GM23338 (cell line): ENCODE measurements around the gene HYKK. TPM values are rescaled to one million over a fixed set of nuclear protein-coding genes. Genes with fewer than 3 reads are reported as not detected.

Experiments
- ATAC-seq: fragments of 200-7000 bp; cut with Tn5 transposase; 3 replicates; pipeline ENCODE4 v1.9.1; 2020
- DNase-seq: peaks from one replicate; pipeline ENCODE4 v3.0.0-alpha.2; 2015; ENCODE audit warnings: low spot score
- H2AFZ ChIP-seq: fragments of 200-600 bp; sonication (generic); 2 replicates; pipeline ENCODE4 v1.8.0; 2016; ENCODE audit warnings: antibody characterized with exemption, mild to moderate bottlenecking, moderate library complexity
- H3F3A ChIP-seq: fragments of 200-600 bp; sonication (generic); replicated peaks from 2 replicates; pipeline ENCODE4 v1.8.0; 2017; ENCODE audit warnings: antibody characterized with exemption, mixed run types, low read depth
- H3K27ac ChIP-seq: fragments of 200-600 bp; sonication (generic); 2 replicates; pipeline ENCODE4 v1.6.1; 2016; ENCODE audit warnings: low read depth
- H3K27me3 ChIP-seq: fragments of 200-600 bp; sonication (generic); 2 replicates; pipeline ENCODE4 v1.8.0; 2016; ENCODE audit warnings: mild to moderate bottlenecking, mixed run types, moderate library complexity; ENCODE audit not compliant: insufficient read depth
- H3K36me3 ChIP-seq: fragments of 200-600 bp; sonication (generic); 2 replicates; pipeline ENCODE4 v1.8.0; 2016; ENCODE audit warnings: mild to moderate bottlenecking; ENCODE audit not compliant: insufficient read depth
- H3K4me1 ChIP-seq: fragments of 200-600 bp; sonication (generic); 2 replicates; pipeline ENCODE4 v1.8.0; 2016; ENCODE audit warnings: mild to moderate bottlenecking, moderate library complexity; ENCODE audit not compliant: insufficient read depth
- H3K4me2 ChIP-seq: fragments of 200-600 bp; sonication (generic); 2 replicates; pipeline ENCODE4 v1.7.1; 2017; ENCODE audit warnings: mixed run types
- H3K4me3 ChIP-seq: fragments of 200-600 bp; sonication (generic); 2 replicates; pipeline ENCODE4 v1.6.1; 2016; ENCODE audit warnings: mixed run types
- H3K79me2 ChIP-seq: fragments of 200-600 bp; sonication (generic); replicated peaks from 2 replicates; pipeline ENCODE4 v1.8.0; 2017; ENCODE audit warnings: mild to moderate bottlenecking; ENCODE audit not compliant: insufficient read depth
- H3K9me2 ChIP-seq: fragments of 200-600 bp; sonication (generic); 2 replicates; pipeline ENCODE4 v1.8.0; 2017; ENCODE audit not compliant: insufficient read depth
- H4K20me1 ChIP-seq: fragments of 200-600 bp; sonication (generic); replicated peaks from 2 replicates; pipeline ENCODE4 v1.8.0; 2017; ENCODE audit warnings: mild to moderate bottlenecking; ENCODE audit not compliant: insufficient read depth
- H3K27ac Mint-ChIP-seq: 2 replicates; pipeline ENCODE4 v1.8.0; 2020; ENCODE audit warnings: inconsistent platforms, mild to moderate bottlenecking, moderate library complexity, mixed read lengths
- H3K27me3 Mint-ChIP-seq: 3 replicates; pipeline ENCODE4 v1.8.0; 2022; ENCODE audit warnings: low read depth, mild to moderate bottlenecking, moderate library complexity, mixed read lengths, inconsistent platforms; ENCODE audit not compliant: insufficient read depth, poor library complexity
- H3K36me3 Mint-ChIP-seq: 3 replicates; pipeline ENCODE4 v1.8.0; 2021; ENCODE audit warnings: low read depth, mild to moderate bottlenecking, inconsistent platforms, moderate library complexity, mixed read lengths
- H3K4me1 Mint-ChIP-seq: 3 replicates; pipeline ENCODE4 v1.8.0; 2020; ENCODE audit warnings: mild to moderate bottlenecking, inconsistent platforms, mixed read lengths
- H3K4me3 Mint-ChIP-seq: 3 replicates; pipeline ENCODE4 v1.8.0; 2021; ENCODE audit warnings: moderate library complexity, mild to moderate bottlenecking, inconsistent platforms, mixed read lengths
- H3K9me3 Mint-ChIP-seq: 3 replicates; pipeline ENCODE4 v1.8.0; 2020; ENCODE audit warnings: moderate library complexity, mild to moderate bottlenecking, inconsistent platforms, mixed read lengths
- CREB1 ChIP-seq: fragments of 250-450 bp; sonication (Bioruptor Pico); IDR thresholded peaks from 2 replicates; pipeline ENCODE4 v1.5.0; 2020; ENCODE audit warnings: low read depth, mild to moderate bottlenecking, moderate library complexity
- EZH2 ChIP-seq: fragments of 200-600 bp; sonication (generic); IDR thresholded peaks from one replicate; pipeline ENCODE4 v1.8.0; 2017; ENCODE audit warnings: antibody characterized with exemption, mild to moderate bottlenecking, low read depth; ENCODE audit not compliant: unreplicated experiment
- EZH2phosphoT487 ChIP-seq: fragments of 200-600 bp; sonication (generic); IDR thresholded peaks from one replicate; pipeline ENCODE4 v1.8.1; 2018; ENCODE audit warnings: antibody characterized with exemption; ENCODE audit not compliant: unreplicated experiment
- JUNB ChIP-seq: IDR thresholded peaks from one replicate; pipeline ENCODE4 v1.6.1; 2016; ENCODE audit warnings: antibody characterized with exemption; ENCODE audit not compliant: unreplicated experiment
- NANOG ChIP-seq: IDR thresholded peaks from 2 replicates; pipeline ENCODE4 v1.6.1; 2016; ENCODE audit warnings: antibody characterized with exemption, borderline replicate concordance
- POLR2AphosphoS5 ChIP-seq: IDR thresholded peaks from 2 replicates; pipeline ENCODE4 v1.6.1; 2016; ENCODE audit warnings: antibody characterized with exemption, low read depth
- STAT1 ChIP-seq: IDR thresholded peaks from one replicate; pipeline ENCODE4 v1.6.1; 2016; ENCODE audit warnings: antibody characterized with exemption; ENCODE audit not compliant: unreplicated experiment
- ZNF114 ChIP-seq: fragments of 250-450 bp; sonication (Bioruptor Pico); IDR thresholded peaks from 2 replicates; pipeline ENCODE4 v1.5.0; 2020; ENCODE audit warnings: mild to moderate bottlenecking, moderate library complexity
- ZNF331 ChIP-seq: fragments of 250-450 bp; sonication (Bioruptor Pico); IDR thresholded peaks from 2 replicates; pipeline ENCODE4 v1.5.0; 2020; ENCODE audit warnings: low read depth, mild to moderate bottlenecking, moderate library complexity
- polyA plus RNA-seq: library from polyadenylated mRNA; unstranded; fragments of >200 nt; fragmentation: Nextera tagmentation; extraction: Ambion mirVana; gene quantifications from 2 replicates; pipeline ENCODE4 v1.2.1, GENCODE V29; 2016
- total RNA-seq: library from RNA; depleted of rRNA; stranded (reverse); fragments of >200 nt; shearing (Covaris generic); gene quantifications from 2 replicates; pipeline ENCODE4 v1.2.3, GENCODE V29; 2014
- TF ChIP-seq, protein P1 (sequence below), 2 experiments: fragments of 200-600 bp in 1 of 2; sonication (generic) in 1 of 2; conservative IDR thresholded peaks; 2 replicates each; pipeline versions ENCODE4 v1.5.1 to v1.6.1; 2016 to 2017; ENCODE audit warnings: antibody characterized with exemption in 2 of 2, low read depth in 2 of 2, mild to moderate bottlenecking in 2 of 2, moderate library complexity in 1 of 2
- TF ChIP-seq, protein P2 (sequence below): IDR thresholded peaks from 2 replicates; pipeline ENCODE4 v1.6.1; 2016; ENCODE audit warnings: antibody characterized with exemption
- TF ChIP-seq, protein P3 (sequence below): IDR thresholded peaks from one replicate; pipeline ENCODE4 v1.6.1; 2018; ENCODE audit warnings: antibody characterized with exemption; ENCODE audit not compliant: unreplicated experiment
- TF ChIP-seq, protein P4 (sequence below): fragments of 250-450 bp; sonication (Bioruptor Pico); IDR thresholded peaks from 2 replicates; pipeline ENCODE4 v1.5.0; 2020; ENCODE audit warnings: mild to moderate bottlenecking, moderate library complexity

Gene HYKK
- total and polyA plus RNA-seq, 2 experiments from 2014 or later, result 2.9 to 5.5 TPM

DNA sequence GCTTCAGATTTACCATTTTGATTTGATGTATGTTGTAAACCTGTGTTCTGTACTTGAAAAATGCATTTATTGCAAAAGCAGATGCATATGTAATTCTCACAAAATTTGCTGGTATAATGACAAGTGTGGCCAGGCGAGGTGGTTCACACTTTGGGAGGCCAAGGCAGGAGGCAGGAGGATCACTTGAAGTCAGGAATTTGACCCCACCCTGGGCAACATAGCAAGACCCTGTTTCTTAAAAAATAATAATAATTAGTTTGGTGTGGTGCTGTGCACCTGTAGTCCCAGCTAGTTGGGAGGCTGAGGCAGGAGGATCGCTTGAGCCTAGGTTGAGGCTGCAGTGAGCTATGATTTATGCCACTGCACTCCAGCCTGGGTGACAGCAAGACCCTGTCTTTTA, 4.7 kb upstream of the HYKK start:
- Mint-ChIP-seq H3K36me3 (peaks cover 48% of the 10 kb centered on the region), H3K9me3 (peaks cover 23% of the 10 kb centered on the region), H3K27me3 (peaks cover 7% of the 10 kb centered on the region), H3K27ac (no peak overlapping the region), H3K4me3 (no peak overlapping the region), H3K4me1 (peaks cover 2% of the 10 kb centered on the region; the same call in 1 of the 3 replicates)
- Histone ChIP-seq H2AFZ (no peak overlapping the region), H3K27ac (no peak overlapping the region), H3K9me2 (0 out of 2 replicates have a peak, but pooled peaks cover 4% of the 10 kb centered on the region), H3F3A (peaks cover 6% of the 10 kb centered on the region; the same call in 1 of the 2 replicates), H3K4me3 (no peak overlapping the region), H3K27me3 (0 out of 2 replicates have a peak, but pooled peaks cover 2% of the 10 kb centered on the region), H3K79me2 (no peaks in the 10 kb centered on the region), H3K36me3 (peaks cover 12% of the 10 kb centered on the region; the same call in 1 of the 2 replicates), H3K4me1 (no peaks in the 10 kb centered on the region), H3K4me2 (no peak overlapping the region), H4K20me1 (no peaks in the 10 kb centered on the region)
- TF ChIP-seq JUNB (no peak), ZNF331 (CRISPR knock-in tag) (no peak), EZH2 (no peak), STAT1 (no peak), EZH2phosphoT487 (no peak), ZNF114 (CRISPR knock-in tag) (no peak), CREB1 (CRISPR knock-in tag) (no peak), NANOG (no peak), POLR2AphosphoS5 (no peak)
- TF ChIP-seq, protein P1, sequence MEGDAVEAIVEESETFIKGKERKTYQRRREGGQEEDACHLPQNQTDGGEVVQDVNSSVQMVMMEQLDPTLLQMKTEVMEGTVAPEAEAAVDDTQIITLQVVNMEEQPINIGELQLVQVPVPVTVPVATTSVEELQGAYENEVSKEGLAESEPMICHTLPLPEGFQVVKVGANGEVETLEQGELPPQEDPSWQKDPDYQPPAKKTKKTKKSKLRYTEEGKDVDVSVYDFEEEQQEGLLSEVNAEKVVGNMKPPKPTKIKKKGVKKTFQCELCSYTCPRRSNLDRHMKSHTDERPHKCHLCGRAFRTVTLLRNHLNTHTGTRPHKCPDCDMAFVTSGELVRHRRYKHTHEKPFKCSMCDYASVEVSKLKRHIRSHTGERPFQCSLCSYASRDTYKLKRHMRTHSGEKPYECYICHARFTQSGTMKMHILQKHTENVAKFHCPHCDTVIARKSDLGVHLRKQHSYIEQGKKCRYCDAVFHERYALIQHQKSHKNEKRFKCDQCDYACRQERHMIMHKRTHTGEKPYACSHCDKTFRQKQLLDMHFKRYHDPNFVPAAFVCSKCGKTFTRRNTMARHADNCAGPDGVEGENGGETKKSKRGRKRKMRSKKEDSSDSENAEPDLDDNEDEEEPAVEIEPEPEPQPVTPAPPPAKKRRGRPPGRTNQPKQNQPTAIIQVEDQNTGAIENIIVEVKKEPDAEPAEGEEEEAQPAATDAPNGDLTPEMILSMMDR (conservative IDR thresholded peaks at IDR 0.05; ENCODE audit: low read depth in 2 of 2), result no peak
- TF ChIP-seq, protein P2, sequence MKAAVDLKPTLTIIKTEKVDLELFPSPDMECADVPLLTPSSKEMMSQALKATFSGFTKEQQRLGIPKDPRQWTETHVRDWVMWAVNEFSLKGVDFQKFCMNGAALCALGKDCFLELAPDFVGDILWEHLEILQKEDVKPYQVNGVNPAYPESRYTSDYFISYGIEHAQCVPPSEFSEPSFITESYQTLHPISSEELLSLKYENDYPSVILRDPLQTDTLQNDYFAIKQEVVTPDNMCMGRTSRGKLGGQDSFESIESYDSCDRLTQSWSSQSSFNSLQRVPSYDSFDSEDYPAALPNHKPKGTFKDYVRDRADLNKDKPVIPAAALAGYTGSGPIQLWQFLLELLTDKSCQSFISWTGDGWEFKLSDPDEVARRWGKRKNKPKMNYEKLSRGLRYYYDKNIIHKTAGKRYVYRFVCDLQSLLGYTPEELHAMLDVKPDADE, result no peak
- TF ChIP-seq, protein P3, sequence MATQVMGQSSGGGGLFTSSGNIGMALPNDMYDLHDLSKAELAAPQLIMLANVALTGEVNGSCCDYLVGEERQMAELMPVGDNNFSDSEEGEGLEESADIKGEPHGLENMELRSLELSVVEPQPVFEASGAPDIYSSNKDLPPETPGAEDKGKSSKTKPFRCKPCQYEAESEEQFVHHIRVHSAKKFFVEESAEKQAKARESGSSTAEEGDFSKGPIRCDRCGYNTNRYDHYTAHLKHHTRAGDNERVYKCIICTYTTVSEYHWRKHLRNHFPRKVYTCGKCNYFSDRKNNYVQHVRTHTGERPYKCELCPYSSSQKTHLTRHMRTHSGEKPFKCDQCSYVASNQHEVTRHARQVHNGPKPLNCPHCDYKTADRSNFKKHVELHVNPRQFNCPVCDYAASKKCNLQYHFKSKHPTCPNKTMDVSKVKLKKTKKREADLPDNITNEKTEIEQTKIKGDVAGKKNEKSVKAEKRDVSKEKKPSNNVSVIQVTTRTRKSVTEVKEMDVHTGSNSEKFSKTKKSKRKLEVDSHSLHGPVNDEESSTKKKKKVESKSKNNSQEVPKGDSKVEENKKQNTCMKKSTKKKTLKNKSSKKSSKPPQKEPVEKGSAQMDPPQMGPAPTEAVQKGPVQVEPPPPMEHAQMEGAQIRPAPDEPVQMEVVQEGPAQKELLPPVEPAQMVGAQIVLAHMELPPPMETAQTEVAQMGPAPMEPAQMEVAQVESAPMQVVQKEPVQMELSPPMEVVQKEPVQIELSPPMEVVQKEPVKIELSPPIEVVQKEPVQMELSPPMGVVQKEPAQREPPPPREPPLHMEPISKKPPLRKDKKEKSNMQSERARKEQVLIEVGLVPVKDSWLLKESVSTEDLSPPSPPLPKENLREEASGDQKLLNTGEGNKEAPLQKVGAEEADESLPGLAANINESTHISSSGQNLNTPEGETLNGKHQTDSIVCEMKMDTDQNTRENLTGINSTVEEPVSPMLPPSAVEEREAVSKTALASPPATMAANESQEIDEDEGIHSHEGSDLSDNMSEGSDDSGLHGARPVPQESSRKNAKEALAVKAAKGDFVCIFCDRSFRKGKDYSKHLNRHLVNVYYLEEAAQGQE, result no peak
- TF ChIP-seq, protein P4, sequence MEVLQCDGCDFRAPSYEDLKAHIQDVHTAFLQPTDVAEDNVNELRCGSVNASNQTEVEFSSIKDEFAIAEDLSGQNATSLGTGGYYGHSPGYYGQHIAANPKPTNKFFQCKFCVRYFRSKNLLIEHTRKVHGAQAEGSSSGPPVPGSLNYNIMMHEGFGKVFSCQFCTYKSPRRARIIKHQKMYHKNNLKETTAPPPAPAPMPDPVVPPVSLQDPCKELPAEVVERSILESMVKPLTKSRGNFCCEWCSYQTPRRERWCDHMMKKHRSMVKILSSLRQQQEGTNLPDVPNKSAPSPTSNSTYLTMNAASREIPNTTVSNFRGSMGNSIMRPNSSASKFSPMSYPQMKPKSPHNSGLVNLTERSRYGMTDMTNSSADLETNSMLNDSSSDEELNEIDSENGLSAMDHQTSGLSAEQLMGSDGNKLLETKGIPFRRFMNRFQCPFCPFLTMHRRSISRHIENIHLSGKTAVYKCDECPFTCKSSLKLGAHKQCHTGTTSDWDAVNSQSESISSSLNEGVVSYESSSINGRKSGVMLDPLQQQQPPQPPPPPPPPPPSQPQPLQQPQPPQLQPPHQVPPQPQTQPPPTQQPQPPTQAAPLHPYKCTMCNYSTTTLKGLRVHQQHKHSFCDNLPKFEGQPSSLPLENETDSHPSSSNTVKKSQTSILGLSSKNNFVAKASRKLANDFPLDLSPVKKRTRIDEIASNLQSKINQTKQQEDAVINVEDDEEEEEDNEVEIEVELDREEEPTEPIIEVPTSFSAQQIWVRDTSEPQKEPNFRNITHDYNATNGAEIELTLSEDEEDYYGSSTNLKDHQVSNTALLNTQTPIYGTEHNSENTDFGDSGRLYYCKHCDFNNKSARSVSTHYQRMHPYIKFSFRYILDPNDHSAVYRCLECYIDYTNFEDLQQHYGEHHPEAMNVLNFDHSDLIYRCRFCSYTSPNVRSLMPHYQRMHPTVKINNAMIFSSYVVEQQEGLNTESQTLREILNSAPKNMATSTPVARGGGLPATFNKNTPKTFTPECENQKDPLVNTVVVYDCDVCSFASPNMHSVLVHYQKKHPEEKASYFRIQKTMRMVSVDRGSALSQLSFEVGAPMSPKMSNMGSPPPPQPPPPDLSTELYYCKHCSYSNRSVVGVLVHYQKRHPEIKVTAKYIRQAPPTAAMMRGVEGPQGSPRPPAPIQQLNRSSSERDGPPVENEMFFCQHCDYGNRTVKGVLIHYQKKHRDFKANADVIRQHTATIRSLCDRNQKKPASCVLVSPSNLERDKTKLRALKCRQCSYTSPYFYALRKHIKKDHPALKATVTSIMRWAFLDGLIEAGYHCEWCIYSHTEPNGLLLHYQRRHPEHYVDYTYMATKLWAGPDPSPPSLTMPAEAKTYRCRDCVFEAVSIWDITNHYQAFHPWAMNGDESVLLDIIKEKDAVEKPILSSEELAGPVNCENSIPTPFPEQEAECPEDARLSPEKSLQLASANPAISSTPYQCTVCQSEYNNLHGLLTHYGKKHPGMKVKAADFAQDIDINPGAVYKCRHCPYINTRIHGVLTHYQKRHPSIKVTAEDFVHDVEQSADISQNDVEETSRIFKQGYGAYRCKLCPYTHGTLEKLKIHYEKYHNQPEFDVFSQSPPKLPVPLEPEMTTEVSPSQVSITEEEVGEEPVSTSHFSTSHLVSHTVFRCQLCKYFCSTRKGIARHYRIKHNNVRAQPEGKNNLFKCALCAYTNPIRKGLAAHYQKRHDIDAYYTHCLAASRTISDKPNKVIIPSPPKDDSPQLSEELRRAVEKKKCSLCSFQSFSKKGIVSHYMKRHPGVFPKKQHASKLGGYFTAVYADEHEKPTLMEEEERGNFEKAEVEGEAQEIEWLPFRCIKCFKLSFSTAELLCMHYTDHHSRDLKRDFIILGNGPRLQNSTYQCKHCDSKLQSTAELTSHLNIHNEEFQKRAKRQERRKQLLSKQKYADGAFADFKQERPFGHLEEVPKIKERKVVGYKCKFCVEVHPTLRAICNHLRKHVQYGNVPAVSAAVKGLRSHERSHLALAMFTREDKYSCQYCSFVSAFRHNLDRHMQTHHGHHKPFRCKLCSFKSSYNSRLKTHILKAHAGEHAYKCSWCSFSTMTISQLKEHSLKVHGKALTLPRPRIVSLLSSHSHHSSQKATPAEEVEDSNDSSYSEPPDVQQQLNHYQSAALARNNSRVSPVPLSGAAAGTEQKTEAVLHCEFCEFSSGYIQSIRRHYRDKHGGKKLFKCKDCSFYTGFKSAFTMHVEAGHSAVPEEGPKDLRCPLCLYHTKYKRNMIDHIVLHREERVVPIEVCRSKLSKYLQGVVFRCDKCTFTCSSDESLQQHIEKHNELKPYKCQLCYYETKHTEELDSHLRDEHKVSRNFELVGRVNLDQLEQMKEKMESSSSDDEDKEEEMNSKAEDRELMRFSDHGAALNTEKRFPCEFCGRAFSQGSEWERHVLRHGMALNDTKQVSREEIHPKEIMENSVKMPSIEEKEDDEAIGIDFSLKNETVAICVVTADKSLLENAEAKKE, result no peak
- no peak for ATAC-seq
- no peak for DNase-seq
